Activated CD4-positive, CD25-positive, alpha-beta regulatory T cell (primary cell): ENCODE measurements around the gene PIK3IP1.
"Not testable (repeated sequence)": the region's sequence is repeated elsewhere in the genome, so short reads cannot be mapped to it uniquely, and the experiment has no call there.

ENCODE experiments used
- DNase-seq, 4 experiments: peaks; one replicate each; lab custom pipeline; 2025; lab: John Stamatoyannopoulos, UW

PIK3IP1 gene, protein sequence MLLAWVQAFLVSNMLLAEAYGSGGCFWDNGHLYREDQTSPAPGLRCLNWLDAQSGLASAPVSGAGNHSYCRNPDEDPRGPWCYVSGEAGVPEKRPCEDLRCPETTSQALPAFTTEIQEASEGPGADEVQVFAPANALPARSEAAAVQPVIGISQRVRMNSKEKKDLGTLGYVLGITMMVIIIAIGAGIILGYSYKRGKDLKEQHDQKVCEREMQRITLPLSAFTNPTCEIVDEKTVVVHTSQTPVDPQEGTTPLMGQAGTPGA

DNA sequence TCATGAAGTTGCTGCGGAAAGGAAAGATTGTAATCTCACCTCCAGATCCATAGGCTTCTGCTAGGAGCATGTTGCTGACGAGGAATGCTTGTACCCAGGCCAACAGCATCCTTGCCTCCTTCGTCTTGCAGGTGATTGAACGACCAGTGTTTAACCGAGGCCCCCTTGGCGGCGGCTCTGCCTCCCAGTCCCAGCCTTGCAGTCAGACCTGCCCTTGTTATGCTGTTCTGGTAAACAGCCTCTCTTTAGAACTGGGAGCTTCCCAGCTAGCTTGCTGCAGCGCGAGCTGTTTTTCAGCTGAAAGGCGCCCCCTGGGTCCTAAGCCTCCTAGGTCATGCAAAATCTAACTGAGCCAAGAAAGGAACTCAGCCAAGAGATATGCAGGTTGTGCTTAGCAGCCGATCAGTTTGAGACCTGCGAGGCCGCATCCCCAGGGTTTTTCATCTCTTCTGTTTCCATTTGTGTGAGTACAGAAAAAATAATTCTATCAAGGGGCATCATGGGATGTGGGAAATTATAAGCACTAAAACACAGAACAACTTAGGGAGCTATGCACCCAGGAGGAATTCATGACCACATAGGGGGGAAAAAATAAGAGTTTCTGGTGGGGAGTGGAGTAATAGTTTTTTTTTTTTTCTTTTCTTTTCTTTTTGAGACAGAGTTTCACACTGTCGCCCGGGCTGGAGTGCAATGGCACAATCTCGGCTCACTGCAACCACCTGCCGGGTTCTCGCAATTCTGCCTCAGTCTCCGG, at the start of gene PIK3IP1:
Gene PIK3IP1 (minus strand): TSS at position 253 of the 754 bp plus-strand sequence. CDS start 144 bp downstream, at position 109.
- peak; percentile 44 to 76 (median 61) for DNase-seq

DNA sequence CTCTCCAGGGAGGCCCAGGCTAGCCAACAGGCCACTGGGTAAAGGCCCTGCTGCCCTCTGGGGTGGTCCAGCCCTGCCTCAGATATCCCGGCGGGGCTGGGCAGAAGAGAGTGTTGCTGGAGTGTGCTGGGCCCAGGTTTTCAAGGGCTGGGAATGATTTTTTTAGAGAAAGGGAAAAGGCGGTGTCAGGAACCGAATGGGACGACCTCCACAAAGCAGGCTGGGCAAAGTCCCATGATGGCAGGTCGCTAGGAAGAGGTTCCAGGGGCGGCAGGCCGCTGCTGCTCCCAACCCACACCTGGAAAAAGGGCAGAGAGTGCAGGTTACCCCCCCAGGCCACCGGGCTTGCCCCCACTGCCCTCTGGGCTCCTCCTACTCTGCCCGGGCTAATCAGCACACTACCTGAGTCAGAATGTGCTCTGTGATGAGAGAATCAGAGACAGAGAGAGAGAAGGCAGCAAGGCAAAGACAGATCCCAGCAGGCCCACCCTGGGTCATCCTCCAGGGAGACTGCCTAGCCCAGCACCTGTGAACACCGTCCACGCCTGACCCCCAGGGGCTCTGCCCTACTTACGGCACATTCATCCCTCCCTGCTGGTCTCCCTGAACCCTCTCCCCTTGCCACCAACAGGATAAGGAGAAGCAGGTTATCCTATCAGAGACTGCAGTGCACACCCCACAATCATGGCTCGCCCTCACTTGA, 49.2 kb upstream of the PIK3IP1 start:
- DNase-seq = no peak

DNA sequence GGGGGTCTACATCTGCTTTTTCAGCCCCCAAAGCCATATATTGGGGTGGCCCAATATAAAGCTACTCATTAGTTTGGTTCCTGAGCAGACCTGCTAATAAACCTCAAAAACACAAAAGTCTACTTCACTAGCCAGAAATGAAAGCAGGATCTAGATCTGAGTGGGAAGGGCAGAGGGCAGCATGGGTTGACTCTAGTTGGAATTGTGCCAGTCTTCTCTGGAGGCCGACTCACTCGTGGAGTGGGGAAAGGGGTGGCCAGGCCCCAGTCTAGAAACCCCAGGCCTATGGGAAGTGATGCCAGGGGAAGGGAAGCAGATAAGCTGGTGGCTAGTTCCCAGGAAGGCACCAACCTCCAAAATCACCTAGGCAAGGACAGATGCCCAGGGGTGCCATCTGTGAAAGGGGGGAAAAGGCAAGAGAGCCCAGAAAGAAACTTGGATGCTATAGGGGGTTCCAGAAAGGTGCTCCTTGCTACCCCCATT, 48.5 kb upstream of the PIK3IP1 start:
- no peak for DNase-seq

DNA sequence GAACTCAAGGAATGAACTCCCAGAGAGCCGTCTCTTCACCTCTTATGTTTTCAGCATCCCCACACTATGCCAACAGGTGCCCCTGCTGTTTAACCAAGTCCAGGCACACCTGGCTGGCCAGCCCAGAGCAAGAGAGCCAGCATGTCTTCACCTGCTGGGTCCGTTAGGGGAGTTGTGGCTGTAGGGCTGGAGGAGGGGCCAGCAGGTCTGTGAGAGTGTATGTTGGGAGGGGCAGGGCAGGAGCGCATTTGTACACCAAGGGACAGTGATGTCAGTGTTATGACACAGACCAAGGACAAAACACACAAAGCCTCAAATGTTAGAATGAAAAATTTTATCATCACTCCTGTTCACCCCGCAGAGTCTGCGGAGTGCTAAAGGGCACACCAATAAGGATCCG, 48.1 kb upstream of the PIK3IP1 start:
- DNase-seq = no peak

DNA sequence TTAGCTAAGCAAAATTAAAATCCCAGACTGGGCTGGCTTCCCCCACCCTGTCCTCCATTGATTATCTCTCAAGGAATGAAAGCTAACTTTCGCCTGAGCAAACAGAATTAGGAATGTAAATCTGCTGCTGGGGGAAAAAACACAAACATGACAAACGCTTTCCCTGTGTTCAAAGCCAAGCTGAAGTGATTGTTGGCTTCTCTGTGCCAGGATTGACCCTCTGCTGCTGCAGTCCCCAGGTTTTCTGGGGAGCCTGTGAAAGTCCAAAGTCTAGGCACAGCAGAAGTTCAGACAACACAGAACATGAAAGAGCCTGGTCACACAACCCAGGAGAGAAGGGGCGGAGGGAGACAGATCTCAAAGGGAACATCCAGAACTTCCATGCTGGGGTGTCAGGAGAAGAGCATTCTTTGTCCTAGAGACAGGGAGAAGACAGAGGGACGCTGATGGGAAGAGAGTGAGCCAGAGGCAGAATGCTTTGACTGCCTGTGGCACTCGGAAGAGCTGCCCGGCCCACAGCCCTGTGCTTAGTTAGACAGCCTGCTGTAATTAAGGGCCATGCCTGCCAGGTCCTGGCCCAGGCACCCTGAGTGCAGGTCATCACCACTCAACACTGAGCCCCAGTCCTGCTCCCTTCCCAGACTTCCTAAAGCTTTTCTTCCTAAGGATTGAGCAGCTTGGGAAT, 47.0 kb upstream of the PIK3IP1 start:
- DNase-seq = no peak

DNA sequence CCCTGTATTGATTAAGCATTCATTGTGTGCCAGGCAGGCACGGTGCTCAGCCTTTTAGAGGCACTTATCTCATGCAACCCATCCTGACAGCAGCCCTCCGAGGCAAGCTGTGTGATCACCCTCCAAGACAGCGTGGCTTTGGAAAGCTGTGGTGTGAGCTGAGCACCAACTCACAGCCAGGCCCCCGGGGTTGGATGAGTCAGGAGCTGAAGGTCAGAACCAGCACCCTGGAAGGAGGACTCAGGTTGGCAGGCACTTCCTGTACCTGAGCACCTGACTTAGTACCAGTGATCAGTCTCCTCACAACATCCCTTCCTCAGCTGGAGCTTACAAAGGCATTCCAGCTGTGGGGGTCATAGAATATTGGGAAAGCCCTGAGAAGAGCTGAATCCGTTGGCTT, 44.9 kb upstream of the PIK3IP1 start:
- no peak for DNase-seq

DNA sequence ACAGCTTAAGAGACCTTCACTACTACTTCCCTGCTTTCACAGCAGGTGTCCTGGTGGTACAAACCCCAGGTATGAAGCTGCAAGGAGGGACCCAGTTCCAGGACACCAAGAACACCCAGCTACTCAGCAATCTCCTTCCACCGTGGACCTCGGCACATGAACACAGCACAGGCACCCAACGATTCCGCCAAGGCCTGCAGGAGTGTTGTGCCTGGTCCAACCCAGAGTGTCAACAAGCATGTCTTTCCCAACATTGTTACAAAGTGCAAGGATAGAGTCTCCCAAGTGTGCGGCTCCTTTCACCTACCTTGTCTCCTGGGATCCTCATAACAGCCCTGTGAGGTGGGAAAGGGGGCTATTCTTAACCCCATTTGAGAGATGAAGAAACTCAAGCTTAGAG, 42.0 kb upstream of the PIK3IP1 start:
- DNase-seq = no peak

DNA sequence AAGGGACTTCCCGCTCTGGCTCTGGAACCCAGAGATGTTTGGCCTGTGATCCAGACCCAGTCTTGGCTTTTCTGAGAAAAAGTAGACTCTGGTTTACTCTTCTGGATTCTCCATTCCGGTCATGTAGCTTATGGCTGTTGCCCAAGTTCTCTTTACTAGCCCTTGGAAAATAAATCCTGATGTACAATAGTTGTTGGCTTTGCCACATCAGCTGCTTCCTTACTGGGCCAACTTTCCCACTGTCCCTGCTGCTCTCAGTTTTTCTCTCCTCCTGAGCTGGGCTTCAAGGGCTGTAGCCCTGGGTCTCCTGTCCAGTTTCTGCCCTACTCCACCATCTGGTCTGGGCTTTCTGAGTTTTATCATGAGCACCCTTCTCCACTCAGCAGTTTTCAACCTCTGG, 41.4 kb upstream of the PIK3IP1 start:
- DNase-seq = no peak

DNA sequence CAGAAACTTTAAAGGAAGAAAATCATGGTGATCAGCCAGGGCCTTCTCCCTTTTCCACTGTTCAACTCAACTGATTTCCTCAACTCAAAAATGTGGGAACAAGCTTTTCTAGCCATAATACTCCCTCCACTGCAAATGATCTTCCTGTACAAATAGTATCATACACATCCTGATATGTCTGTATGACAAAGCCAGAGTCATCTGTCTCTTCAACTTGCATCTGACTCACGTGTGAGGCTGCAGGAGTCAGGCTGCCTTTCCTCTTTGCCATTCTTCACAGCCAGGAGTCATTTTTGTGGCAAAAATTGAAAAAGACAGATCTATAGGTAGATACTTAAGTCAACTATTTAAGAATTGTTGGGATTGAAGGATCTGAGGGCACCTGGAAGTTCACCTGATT, 40.6 kb upstream of the PIK3IP1 start:
- DNase-seq = no peak

DNA sequence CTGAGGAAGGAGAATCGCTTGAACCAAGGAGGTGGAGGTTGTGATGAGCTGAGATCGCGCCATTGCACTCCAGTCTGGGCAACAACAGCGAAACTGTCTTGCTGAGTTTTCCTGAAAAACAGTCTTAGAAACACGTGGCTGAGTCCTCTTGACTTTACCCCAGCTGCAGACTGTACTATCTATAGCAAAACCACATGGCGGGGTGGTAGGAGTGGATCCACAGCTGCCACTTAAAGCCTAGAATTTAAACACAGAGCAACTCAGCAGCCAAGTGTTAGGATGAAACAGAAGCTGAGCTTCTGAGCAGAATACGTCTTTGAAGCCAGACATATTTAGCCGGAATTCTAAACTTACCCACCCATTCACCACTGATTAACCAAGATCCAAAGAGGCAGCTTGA, 39.7 kb upstream of the PIK3IP1 start:
- no peak for DNase-seq

DNA sequence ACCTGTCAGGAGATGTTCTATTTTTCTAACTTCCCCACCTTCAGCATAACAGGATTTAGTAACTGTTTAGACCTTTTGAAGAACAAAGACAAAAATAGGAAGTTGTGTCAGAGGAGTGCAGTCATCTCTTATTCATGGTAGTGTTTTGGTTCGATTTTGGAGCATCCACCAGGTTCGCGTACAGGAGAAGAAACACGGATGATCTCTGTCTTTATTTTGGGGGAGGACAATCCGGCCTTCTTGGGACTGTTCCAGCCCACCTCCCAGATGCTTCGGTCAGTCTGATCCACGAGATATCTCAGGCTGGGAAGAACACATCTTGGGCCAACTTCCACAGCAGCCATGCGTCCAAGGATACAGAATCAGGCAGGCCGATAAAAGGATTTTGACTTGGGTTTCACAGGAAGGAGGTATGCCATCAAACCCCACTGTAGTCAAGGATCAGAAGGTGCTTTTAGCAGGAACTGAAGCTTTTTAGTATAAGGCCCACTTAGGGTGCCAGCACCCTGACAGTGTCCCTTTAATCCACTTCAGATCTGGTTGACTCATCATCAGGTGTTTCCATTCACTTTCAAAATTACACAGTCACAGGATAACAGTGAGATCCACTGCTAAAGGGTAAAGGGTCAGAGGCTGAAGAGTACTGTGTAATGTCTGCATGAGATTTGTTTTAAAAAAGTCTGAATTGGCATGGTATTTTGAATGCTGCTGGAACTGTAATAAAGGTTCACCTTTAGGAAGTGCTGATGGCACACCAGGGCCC, 37.3 kb upstream of the PIK3IP1 start:
- no peak for DNase-seq

DNA sequence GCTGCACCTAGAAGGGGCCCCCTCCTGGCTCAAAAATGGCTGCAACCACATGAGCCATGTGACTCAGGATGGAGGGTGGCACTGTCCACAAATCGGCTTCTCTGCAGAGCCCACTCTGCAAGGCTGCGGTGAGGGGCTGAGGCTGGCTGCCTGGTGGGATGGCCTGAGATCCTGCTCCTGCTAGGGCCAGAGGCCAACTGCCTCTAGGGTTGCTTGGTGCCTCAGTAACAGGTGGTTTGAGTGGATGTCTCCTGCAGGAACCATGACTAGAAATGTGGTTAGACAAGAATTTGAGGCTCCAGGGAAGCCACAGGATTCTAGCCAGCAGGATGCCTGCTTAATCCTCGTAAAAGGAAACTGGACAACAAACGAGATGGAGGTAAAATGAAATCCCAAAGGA, 36.7 kb upstream of the PIK3IP1 start:
- DNase-seq = no peak

DNA sequence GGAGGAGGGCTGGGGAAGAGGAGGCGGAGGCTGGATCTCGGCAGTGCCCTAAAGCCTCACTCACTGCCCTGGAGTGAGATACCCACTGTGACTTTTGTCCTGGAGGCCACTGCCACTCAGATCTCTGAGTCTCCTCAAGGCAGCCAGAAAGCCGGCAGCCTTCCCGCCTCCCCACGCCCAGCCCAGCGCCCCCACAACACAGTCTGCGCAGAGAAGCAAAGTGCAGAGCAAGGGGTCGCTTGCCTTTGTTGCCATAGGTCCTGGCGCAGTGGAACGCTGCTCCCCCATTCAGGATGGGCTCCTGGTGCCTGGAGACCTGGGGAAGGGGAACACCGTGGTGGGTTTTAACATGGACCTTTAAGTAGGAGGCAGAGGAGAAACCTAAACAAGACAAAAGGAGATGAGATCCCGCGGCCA, 36.3 kb upstream of the PIK3IP1 start:
- no peak for DNase-seq

DNA sequence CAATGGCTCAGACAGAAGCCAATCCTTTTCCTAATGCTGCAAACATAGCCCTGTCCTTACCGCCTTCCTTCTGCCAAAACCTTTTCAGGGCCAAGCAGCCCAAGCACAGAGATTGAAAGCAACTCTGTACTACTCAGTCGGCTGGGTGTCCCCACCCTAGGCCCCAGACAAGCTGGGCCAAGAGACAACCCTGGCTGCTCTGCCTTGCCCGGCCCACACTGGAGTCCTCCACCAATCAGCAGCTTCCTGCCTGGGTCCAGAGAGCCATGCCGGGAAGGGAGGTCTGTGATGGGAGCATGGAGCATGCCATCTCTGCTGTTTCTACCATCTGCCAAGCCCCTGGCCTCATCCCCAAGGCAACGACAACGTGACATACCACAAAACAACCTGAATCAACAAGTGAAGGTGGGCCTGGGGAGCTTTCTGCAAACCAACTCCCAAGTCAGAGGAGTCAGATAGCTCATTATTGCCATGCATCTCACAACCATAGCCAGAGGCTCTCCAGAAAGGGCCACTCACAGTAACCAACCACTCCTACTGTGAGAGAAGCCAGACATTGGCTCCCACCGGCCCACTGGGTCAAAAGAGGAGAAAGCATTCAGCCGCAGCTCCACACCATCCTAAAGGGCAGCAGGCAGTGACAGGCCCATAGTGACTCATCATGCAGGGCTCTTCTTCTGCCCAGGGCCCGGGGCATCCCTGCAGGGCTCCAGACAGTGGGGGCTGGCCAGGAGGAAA, 35.7 kb upstream of the PIK3IP1 start:
- no peak for DNase-seq

DNA sequence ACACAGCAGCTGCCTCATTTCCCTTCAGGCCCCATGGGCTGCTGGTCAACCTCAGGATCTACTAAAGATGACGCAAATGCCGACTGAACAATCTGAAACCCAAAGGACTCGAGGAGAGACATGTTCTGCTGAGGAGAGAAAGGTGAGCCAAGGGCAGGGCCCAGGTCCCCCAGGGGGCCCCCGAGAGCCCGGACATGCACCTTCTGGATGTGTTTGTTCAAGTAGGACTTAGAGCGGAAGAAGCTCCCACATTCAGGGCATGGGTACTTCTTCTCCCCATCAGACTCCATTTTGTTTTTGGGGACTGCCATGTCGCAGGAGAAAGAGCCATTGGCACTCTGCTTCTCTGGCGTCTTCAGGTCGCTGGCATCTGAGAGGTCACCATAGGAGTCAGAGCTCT, 34.6 kb upstream of the PIK3IP1 start:
- DNase-seq = no peak

DNA sequence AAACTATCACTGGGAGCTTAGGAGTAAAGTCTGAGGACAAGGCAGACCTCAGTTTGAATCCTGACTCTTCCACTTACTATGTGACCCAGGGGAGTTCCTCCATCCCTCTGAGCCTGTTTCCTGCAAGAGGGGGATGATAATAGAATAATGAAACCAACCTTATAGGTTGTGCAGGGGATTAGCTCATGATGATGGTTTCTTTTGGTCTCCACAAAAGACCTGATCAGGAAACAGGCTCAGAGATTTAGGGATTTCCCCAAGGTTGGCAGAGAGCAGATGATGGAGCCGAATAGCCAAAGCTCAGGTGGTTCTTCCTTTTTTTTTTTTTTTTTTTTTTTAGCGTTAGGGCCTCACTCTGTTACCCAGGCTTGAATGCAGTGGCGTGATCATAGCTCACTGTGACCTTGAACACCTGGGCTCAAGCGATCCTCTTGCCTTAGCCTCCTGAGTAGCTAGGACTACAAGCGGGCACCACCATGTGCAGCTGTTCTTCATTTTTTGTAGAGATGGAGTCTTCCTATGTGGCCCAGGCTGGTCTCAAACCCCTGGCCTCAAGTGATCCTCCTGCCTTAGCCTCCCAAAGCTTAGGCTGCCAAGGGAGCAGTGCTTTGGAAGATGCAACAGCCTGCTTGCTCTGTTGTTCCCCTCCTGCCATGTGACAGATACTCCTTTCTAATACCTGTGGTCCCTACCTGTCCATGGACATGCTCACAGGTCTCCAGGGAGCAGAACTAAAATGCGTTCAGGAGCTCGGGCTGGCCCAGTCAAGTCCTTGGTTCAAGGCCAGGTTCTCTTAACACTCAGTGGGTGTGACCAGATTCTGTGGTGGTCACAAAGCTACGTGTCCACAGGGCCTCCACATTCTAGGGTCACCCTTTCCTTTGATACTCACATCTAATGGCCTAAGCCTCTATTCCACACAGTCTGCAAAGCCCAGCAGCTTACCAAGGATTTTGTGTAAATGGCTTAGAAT, 31.6 kb upstream of the PIK3IP1 start:
- DNase-seq = no peak

DNA sequence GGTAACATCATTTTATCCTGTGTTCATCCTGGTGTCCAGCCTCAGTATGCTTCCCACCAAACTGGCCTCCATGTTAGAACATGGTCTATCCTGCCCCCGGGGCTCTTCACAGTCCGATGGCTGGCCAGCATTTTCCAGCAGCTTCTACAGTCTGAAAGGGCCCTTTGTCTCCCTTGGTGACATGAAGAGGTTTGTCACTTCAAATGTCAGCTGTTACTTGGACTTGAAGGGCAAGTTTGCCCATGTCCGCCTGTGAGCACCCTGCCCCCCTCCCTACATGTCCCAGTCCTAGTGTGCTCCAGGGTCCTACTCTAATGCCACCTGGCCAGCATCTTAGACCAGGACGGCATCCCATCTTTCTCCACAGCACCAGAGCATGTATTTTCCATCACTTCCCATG, 29.1 kb upstream of the PIK3IP1 start:
- DNase-seq = no peak

DNA sequence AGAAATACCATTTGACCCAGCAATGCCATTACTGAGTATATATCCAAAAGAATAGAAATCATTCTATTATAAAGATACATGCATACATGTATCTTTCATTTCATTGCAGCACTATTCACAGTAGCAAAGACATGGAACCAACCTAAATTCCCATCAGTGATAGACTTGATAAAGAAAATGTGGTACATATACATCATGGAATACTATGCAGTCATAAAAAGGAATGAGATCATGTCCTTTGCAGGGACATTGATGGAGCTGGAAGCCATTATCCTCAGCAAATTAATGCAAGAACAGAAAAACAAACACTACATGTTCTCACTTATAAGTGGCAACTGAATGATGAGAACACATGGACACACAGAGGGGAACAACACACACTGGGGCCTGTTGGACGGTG, 21.9 kb upstream of the PIK3IP1 start:
- DNase-seq = not testable (repeated sequence)

DNA sequence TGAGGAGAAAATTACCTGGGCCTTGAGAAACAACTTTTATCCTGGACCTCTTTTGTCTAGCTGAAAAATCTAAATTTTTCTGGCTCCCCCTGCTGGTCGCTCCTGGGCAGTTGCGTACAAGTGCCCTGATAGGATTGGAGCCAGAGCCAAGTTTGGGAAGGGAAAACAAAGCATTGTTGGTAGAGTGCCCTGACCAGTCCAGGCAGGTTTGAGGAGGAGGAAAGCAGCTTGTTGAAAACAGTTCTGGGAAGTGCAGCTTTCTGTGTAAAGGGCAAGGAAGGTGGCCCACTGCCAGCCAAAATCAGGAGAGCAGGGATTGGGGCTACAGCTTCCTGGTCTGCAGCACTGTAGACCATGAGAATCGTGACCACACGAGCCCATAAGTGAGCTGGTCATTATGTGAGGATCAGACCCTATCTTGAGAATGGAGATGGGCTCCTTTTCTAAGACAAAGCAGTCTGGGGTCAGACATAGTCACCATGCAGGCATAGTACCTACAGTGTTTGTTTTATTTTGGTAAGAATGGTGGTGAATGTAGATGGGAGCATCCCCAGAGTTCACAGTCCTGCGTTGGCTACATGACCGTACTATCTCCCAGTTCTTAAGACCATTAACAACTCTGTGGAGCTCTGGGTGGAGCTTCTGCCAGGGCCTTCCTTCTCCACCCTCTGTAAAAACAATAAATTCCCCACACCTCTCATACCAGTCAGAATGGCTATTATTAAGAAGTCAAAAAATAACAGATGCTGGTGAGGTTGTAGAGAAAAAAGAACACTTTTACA, 21.3 kb upstream of the PIK3IP1 start:
- peak; percentile 29 to 50 (median 40) for DNase-seq
